Activated B cell treated with CpG ODN at 0.5 μM for 24 hours (primary cell): Measurements from ENCODE around the gene CDRT4. TPM values are rescaled to one million over a fixed set of nuclear protein-coding genes. Genes with fewer than 3 reads are reported as not detected.

Experiments
- ATAC-seq: fragments of 200-7000 bp; cut with Tn5 transposase; one replicate; pipeline ENCODE4 v1.10.0; 2021; ENCODE audit warnings: low read depth, mild to moderate bottlenecking, moderate library complexity
- CTCF ChIA-PET: fragments of 350-600 bp; sonication (Branson Sonifier 250); formaldehyde crosslinking; loops from one replicate; lab custom pipeline; 2021; ENCODE audit warnings: antibody characterized with exemption; lab: Charles Lee
- POLR2A ChIA-PET: fragments of 350-600 bp; sonication (Branson Sonifier 250); formaldehyde crosslinking; loops from one replicate; lab custom pipeline; 2021; ENCODE audit warnings: antibody characterized with exemption; lab: Charles Lee
- DNase-seq: peaks from one replicate; pipeline ENCODE4 v3.0.0; 2022
- H3K27ac Mint-ChIP-seq: one replicate; pipeline ENCODE4 v1.8.0; 2020; ENCODE audit warnings: mixed read lengths
- H3K27me3 Mint-ChIP-seq: one replicate; pipeline ENCODE4 v1.8.0; 2021; ENCODE audit warnings: mixed read lengths
- H3K36me3 Mint-ChIP-seq: one replicate; pipeline ENCODE4 v1.8.0; 2021; ENCODE audit warnings: low read depth, mixed read lengths
- H3K4me1 Mint-ChIP-seq: one replicate; pipeline ENCODE4 v1.8.0; 2021; ENCODE audit warnings: mixed read lengths
- H3K4me3 Mint-ChIP-seq: one replicate; pipeline ENCODE4 v1.8.0; 2020; ENCODE audit warnings: mild to moderate bottlenecking, mixed read lengths
- H3K9me3 Mint-ChIP-seq: one replicate; pipeline ENCODE4 v1.8.0; 2020; ENCODE audit warnings: mixed read lengths
- intact Hi-C: fragments of 100-400 bp; cut with micrococcal nuclease; formaldehyde crosslinking; loops from one replicate; pipeline ENCODE4 v1.15.1; 2024
- total RNA-seq: library from RNA; stranded (reverse); gene quantifications from 2 replicates; pipeline ENCODE4 v1.2.3, GENCODE V29; 2022
- TF ChIP-seq, protein P1 (sequence below): fragments of 200-600 bp; IDR thresholded peaks from one replicate; pipeline ENCODE4 v1.8.0; 2022; ENCODE audit warnings: antibody characterized with exemption, mild to moderate bottlenecking

The CDRT4 gene
- total RNA-seq, 1 donor from 2014 or later: 5.3 TPM

DNA sequence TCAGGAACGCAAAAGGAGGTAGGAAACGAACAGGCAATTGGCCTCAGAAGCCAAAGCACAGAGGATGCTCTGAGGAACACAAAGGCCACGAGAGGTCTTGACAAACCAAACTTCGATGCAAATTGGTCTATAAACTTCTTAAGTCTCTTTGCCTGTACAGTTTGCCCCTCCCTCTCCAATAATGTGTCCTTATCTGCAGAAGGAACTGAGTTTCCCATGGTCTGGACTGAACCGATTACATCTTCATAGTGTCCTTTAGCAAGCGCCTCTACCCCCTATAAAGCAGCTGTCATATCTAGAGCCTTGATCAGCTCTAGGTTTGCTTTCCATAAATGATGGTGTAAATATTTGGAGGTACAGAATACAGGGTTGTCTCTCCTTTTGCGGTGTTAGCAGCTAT is 3.1 kb upstream of the CDRT4 start:
- DNase-seq: no peak
- TF ChIP-seq, protein P1, sequence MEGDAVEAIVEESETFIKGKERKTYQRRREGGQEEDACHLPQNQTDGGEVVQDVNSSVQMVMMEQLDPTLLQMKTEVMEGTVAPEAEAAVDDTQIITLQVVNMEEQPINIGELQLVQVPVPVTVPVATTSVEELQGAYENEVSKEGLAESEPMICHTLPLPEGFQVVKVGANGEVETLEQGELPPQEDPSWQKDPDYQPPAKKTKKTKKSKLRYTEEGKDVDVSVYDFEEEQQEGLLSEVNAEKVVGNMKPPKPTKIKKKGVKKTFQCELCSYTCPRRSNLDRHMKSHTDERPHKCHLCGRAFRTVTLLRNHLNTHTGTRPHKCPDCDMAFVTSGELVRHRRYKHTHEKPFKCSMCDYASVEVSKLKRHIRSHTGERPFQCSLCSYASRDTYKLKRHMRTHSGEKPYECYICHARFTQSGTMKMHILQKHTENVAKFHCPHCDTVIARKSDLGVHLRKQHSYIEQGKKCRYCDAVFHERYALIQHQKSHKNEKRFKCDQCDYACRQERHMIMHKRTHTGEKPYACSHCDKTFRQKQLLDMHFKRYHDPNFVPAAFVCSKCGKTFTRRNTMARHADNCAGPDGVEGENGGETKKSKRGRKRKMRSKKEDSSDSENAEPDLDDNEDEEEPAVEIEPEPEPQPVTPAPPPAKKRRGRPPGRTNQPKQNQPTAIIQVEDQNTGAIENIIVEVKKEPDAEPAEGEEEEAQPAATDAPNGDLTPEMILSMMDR: no peak
- Mint-ChIP-seq H3K27me3 (no peaks in the 10 kb centered on the region), H3K4me3 (no peak overlapping the region), H3K27ac (no peak overlapping the region), H3K9me3 (no peaks in the 10 kb centered on the region), H3K4me1 (no peaks in the 10 kb centered on the region), H3K36me3 (no peaks in the 10 kb centered on the region)
- ChIA-PET CTCF (no interaction called here), POLR2A (no interaction called here)
- intact Hi-C loops: no loop called here
- no peak for ATAC-seq

DNA sequence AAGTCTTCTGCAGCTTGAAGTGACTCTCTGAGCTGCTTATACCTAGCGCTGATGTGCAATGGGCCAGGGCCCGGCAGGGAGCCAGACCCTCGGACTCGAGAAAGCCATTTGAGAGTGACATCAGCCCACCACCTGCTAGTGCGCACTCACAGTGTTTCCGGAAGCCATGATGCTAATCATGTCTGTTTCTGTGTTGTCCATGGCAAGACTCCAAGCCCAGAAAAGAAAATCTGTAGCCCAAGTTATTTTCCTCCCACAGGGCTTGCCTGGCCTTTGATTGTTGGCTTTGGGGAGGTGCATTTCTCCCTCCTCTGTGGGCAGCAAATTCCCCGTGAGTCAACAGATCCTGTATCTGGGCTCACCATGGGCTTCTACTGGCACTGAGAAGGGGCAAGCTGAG is 1.8 kb upstream of the CDRT4 start:
- Mint-ChIP-seq H3K9me3 (no peaks in the 10 kb centered on the region), H3K27ac (no peak overlapping the region), H3K4me3 (no peak overlapping the region), H3K36me3 (no peaks in the 10 kb centered on the region), H3K4me1 (no peaks in the 10 kb centered on the region), H3K27me3 (no peaks in the 10 kb centered on the region)
- CTCF ChIA-PET: no interaction called here
- POLR2A ChIA-PET: no interaction called here
- intact Hi-C loops: no loop called here
- no peak for DNase-seq
- TF ChIP-seq, protein P1: no peak
- ATAC-seq: no peak

- TF ChIP-seq, protein P1: no peak
- Mint-ChIP-seq H3K27ac (no peak overlapping the region), H3K4me3 (no peak overlapping the region), H3K36me3 (no peaks in the 10 kb centered on the region), H3K9me3 (no peaks in the 10 kb centered on the region), H3K4me1 (no peaks in the 10 kb centered on the region), H3K27me3 (no peaks in the 10 kb centered on the region)
- ChIA-PET POLR2A (no interaction called here), CTCF (no interaction called here)
- ATAC-seq (no peak), DNase-seq (no peak)
- intact Hi-C loops: no loop called here
Measured at GRCh38 chr17:15468126-15468525, 705 bp upstream of the CDRT4 start.

DNA sequence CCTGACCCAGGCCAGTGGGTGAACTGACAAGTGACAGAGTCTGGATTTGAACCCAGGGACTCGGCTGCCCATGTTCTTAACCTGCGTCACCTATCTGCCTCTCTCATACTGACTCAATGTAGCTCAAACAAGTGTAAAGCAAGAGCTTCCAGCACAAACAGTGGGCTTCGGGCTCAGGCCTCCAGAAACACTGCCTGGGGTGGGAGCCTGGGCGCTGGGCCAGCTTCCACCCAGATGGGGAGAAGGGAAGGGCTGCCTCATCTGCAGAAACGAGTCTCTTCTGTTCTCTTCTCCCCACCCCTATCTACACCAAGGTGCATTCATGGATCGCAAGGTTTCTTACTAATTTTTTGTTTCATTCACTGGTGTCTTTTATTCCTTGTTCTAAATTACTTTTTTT is 1.3 kb downstream of the CDRT4 start:
- H3K4me1 Mint-ChIP-seq: no peaks in the 10 kb centered on the region
- no peak overlapping the region for H3K27ac Mint-ChIP-seq
- intact Hi-C loops: no loop called here
- TF ChIP-seq, protein P1: no peak
- H3K4me3 Mint-ChIP-seq: no peak overlapping the region
- DNase-seq: no peak
- no peaks in the 10 kb centered on the region for H3K9me3 Mint-ChIP-seq
- no peaks in the 10 kb centered on the region for H3K27me3 Mint-ChIP-seq
- POLR2A ChIA-PET: no interaction called here
- CTCF ChIA-PET: no interaction called here
- ATAC-seq: no peak
- no peaks in the 10 kb centered on the region for H3K36me3 Mint-ChIP-seq

- no peak overlapping the region for H3K4me3 Mint-ChIP-seq
- intact Hi-C loops: no loop called here
- H3K27me3 Mint-ChIP-seq: no peaks in the 10 kb centered on the region
- POLR2A ChIA-PET: no interaction called here
- TF ChIP-seq, protein P1: no peak
- CTCF ChIA-PET: no interaction called here
- DNase-seq (no peak), ATAC-seq (no peak)
- H3K27ac Mint-ChIP-seq: no peak overlapping the region
- no peaks in the 10 kb centered on the region for H3K9me3 Mint-ChIP-seq
- H3K4me1 Mint-ChIP-seq: no peaks in the 10 kb centered on the region
- no peaks in the 10 kb centered on the region for H3K36me3 Mint-ChIP-seq
Measured at GRCh38 chr17:15465045-15465701, 2.2 kb downstream of the CDRT4 start.
